Adipose tissue (tissue), 3 donors: ENCODE data around the gene CCL4. TPM values are rescaled to one million over a fixed set of nuclear protein-coding genes. Genes with fewer than 3 reads are reported as not detected.

Source experiments
- H3K27ac ChIP-seq: one replicate; pipeline ENCODE4 v1.5.1; 2013; ENCODE audit warnings: low read depth, low read length
- WGBS, 3 donors: extraction: QIAGEN DNeasy Blood & Tissue Kit; methylation state at CpG; one replicate each; pipeline ENCODE4 v1.1.7; 2013; 5-methylcytosine and 5-hydroxymethylcytosine counted together
- polyA plus RNA-seq, 3 donors: library from polyadenylated mRNA; stranded (reverse); fragments of 200-250 nt; gene quantifications; one replicate each; pipeline ENCODE4 v1.2.3, GENCODE V29; 2013
- donor health status: healthy with polysubstance abuse.
- donor health status: Bipolar disorder and iron deficiency.
- donor health status: healthy.

The CCL4 gene
- polyA plus RNA-seq, 3 donors = 0.84 to 9.4 (median 4.8) TPM

DNA sequence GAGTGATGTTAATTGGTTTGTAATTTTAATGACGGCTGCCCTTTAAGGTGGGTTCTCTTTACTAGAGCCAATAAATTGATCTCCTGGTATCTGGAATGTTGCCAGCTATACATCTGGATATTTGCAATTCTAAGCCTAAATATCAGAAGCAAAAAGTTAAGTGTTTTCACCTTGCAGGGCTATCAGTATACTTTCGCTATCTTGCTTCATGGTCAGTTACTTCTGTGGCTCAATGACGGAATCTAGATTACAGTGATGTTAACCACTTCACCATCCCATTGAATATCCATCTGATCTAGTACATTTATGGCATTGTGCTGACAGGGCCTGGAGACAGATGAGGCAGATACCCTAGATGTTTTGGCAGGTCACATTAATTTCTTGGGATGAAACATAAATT, 28.3 kb downstream of the CCL4 start:
- no peak overlapping the region for H3K27ac ChIP-seq
- 80 to 87% (median 82%) methylated on average over 3 of the region's 3 CpGs for WGBS, 3 donors

DNA sequence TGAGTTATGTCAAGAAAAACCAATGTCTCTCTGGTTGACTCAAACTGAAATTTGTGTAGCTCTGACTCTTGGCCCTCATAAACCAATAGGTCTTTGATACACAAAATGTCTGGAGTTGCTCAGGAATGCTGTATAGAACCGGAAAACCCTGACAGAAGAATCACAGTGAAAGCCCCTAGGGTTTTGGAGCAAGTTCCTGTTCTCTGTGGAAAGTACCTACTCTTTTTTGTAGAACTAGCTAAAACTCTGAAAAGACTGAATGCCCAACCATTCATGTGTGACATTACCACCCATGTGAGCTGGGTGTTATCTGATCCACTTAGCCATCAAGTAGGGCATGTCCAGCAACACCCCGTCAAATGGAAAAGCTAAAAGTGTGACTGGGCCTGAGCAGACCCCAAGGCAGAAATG, 28.8 kb downstream of the CCL4 start:
- WGBS, 3 donors = 81 to 86% (median 82%) methylated on average over 2 of the region's 2 CpGs
- H3K27ac ChIP-seq = no peak overlapping the region

DNA sequence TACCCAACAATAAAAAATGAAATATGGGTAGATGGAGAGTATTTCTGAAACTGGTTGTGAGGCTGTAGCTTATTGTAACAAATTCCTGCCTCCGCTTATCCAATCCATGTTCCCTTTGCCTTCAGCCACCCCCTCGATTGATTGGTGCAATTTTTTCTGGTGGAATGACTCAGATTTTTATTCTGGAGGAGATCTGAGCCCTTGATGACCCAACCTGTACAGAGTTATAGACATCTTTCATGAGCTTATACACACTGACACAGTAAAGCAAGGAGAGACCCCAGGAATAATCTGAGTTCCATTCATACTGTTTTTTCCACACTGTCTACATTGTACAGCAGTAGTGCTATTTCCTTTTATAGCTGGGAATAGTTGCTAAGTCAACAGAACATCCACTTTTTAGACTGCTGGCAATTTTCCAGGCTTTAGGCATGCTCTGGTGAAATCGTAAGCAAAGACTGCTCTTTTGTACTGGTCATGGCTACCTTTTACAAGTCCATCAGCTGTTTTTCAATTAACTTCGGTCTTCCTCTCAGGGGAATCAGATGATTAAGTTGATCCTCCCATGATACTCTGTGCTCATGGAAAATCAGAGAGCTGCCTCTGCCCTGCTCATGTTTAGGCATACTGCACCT, 30.1 kb downstream of the CCL4 start:
- WGBS, 3 donors = 37 to 54% (median 53%) methylated on average over 4 of the region's 4 CpGs
- no peak overlapping the region for H3K27ac ChIP-seq

DNA sequence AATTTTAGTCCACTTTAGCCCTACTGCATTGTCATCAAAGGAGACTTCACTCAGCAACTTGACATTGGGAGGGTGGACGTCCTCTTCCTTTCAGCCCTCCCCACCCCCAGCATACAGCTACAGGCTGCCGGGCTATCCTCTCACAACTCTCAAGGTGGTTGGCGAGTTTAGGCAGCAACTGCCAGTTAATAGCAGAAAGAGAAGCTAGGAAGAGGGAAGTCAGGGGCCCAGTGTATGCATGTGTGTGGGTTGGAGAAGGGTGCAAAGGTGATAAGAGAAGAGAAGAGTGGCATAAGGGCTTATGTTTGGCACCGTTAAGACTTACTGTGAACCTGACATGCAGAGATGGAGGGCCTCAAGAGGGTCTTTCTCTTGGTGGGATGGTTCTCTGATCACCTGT, 31.8 kb downstream of the CCL4 start:
- H3K27ac ChIP-seq = no peak overlapping the region
- WGBS, 3 donors = 59 to 81% (median 65%) methylated on average over 4 of the region's 4 CpGs

DNA sequence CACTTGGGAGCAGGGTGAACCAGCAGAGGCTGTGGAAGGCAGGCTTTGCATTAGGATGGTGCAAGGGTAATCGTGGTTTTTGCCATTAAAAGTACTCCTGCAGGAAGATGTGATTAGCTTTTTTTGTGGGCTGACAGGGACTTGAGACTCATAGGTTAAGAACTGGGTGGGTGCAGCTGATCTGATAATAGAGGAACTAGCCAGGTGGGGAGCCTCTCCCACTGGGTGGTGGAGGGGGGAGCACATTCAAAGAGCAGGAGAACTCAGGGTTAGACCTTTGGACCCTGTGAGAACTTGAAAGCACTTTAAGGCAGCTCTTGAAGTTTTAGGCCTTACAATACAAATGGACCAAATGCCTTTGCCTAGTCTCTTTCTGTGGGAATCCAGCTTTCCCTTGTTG, 32.4 kb downstream of the CCL4 start:
- WGBS, 3 donors = 41 to 87% (median 53%) methylated on average over 1 of the region's 1 CpG
- no peak overlapping the region for H3K27ac ChIP-seq

DNA sequence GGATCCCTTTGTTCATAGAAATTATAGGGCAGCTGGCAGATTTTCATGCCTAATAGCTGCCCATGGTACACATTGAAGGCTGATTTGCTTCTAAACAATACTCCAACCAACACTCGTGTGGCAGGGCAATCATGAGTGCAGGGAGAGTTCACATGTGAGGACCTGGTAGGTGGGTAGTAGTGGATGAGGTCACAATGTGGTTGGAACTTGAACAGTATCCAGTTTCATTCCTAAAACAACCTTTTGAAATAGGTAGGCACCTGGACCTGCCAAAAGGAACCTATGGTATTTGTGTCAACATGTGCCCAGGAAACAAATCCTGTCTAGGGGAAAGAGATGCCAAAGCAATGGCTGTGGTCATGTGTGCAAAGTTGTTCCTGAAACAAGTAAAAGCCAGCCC, 32.8 kb downstream of the CCL4 start:
- 79 to 85% (median 81%) methylated on average over 1 of the region's 1 CpG for WGBS, 3 donors
- no peak overlapping the region for H3K27ac ChIP-seq

DNA sequence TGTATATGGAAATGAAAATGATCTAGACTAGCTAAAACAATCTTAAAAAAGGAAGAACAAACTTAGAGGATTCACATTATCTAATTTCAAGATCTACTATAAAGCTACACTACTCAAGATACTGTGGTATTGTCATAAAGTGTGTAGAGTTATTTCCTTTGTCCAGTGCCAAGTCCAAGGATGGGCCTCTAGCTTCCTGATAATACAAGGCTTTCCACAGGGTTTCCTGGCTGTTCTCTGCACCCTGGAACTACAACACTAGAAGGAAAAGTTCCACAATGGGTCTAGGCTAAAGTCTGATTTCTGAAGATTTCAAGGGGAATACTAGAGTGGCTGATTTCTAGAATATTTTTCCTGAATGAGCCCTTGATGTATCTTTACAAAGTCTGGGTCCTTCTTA, 38.6 kb downstream of the CCL4 start:
- H3K27ac ChIP-seq = no peak overlapping the region

DNA sequence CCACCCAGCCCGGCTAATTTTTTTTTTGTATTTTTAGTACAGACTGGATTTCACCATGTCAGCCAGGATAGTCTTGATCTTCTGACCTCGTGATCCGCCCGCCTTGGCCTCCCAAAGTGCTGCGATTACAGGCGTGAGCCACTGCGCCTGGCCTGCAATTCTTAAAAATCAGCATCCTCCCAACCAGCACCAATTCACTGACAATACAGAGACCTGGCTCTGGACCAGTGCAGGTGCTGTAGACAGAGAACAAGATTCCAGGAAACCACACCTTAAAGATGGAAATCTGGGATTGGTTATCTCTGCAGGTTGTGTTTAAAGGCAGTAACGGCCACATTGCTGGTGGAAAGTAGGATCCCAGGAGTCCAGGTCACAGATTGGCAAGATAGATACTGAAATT, 39.2 kb downstream of the CCL4 start:
- WGBS, 3 donors = 87 to 93% (median 89%) methylated on average over 8 of the region's 8 CpGs
- H3K27ac ChIP-seq = no peak overlapping the region

DNA sequence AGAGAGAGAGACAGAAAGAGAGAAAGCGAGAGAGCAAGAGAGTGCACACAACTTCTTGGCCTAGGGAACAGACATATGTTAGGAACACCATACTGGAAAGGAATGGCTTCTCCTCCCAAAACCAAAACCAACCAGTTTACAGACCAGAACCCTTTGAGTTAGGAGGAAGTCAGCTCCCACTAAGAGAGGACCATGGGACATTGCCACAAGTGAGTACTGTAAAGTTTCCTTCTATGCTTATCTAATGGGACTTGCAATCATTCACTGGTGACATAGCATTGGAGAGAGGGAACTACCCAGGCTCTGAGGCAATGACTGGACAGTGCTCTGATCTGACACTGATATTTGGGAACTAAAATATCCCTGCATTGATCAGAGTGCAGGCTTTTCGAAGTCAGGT, 40.4 kb downstream of the CCL4 start:
- 89 to 93% (median 90%) methylated on average over 2 of the region's 2 CpGs for WGBS, 3 donors
- H3K27ac ChIP-seq = no peak overlapping the region

DNA sequence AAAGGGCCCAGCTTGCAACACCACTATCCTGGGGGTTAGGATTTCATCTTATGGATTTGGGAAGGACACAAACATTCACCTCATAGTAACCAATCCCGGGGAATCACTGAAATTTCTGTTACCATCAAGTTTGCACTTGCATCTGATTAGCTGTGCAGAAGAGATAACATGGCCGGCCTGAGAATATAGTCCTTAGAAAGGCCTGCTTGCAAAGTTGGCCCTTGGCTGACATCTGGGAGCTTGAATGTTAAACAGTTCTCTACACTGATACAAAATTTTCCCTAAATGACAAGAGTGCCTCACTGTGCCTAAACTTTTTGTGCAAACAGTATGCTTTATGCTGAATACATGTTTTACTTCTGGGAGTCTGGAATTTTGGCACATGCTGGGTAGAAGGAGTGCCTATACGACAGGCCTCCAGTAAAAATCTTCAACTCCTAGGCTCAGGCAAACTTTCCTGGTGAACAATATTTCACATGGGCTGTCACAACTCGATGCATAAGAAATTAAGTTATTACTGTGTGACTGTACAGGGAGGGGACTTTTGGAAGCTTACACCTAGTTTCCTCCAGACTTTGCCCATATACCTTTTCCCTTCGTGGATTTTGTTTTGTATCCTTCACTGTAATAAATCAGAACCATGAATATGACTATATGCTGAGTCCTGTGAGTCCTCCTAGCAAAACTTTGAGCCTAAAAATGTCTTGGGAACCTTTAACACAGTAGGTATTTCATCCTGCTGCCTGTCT, 41.5 kb downstream of the CCL4 start:
- H3K27ac ChIP-seq = no peak overlapping the region
- 65 to 81% (median 78%) methylated on average over 5 of the region's 5 CpGs for WGBS, 3 donors

DNA sequence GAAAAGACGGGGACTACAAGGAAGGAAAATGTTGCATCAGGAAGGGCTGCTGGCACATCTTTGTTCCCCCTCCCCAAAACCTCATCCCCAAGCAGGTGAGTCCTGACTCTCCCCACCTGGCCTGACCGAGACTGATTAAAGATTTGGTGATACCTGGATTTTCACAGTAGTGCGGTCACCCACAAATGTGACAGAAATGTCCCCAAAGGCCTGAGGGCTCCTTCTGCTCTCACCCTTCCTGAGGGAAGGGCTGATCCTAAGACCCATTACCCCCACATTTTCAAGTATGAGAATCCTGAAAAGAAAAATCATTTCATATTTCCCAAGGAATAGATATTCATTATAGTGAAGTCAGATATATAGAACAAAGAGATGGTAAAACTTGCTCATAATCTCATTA, 44.0 kb downstream of the CCL4 start:
- H3K27ac ChIP-seq = no peak overlapping the region
- WGBS, 3 donors = 58 to 88% (median 84%) methylated on average over 3 of the region's 3 CpGs

DNA sequence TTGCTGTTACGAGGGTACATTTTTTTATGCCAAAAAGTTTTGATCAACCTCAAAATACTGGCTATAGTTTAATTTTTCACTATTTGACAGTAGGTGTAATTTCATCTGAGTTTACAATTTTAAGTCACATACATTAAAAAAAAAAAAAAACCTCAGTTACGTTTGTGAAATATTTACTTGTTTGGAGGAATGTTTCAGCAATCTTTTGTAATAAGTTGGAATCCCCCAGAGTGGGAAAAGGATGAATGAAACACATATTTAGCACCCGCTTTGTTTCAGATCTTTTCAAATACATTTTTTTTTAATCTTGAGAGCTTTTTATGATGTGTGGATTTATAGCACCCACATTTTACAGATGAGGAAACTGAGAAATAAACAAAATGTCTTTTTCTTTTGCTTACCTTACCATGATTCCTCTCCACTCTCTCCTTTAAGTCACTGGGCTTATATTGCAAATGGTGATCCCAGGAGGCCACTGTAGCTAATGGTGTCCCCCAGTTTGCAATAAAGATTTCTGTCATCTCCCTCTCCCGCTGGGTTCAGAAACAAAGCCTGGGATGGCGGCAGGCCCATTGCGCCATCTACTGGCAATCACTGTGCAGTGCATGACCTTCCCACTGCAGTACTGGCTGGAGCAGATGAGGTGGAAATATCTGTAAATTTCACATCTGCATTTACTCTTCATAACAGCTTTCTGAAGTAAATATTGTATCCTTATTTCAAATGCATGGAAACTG, 45.1 kb downstream of the CCL4 start:
- no peak overlapping the region for H3K27ac ChIP-seq
- 32 to 39% (median 36%) methylated on average over 6 of the region's 6 CpGs for WGBS, 3 donors

DNA sequence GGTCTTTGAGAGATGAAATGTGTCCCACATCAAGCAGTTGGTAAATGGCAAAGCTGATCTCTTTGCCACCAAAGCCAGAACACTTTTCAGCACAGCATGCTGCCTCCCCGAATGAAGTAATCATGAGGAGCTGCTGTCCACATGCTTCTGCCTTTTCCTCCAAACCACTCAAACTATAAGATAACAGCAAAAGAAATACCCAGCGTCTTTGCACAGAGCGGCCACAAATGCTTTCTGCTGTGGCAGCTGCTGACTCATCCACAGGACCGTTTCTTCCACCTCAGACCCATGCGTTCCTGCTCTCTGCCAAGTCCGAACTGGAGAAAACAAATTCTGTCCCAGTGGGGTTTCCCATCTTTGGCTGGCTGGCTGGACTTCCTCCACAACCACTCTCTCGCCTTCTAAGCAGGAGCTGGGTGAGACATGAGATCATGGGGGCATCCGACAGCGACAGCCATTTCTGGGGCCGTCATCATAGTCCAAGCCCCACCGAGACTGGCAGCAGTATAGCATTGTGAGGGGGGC, 45.7 kb downstream of the CCL4 start:
- WGBS, 3 donors = 33 to 58% (median 37%) methylated on average over 11 of the region's 11 CpGs
- no peak overlapping the region for H3K27ac ChIP-seq

DNA sequence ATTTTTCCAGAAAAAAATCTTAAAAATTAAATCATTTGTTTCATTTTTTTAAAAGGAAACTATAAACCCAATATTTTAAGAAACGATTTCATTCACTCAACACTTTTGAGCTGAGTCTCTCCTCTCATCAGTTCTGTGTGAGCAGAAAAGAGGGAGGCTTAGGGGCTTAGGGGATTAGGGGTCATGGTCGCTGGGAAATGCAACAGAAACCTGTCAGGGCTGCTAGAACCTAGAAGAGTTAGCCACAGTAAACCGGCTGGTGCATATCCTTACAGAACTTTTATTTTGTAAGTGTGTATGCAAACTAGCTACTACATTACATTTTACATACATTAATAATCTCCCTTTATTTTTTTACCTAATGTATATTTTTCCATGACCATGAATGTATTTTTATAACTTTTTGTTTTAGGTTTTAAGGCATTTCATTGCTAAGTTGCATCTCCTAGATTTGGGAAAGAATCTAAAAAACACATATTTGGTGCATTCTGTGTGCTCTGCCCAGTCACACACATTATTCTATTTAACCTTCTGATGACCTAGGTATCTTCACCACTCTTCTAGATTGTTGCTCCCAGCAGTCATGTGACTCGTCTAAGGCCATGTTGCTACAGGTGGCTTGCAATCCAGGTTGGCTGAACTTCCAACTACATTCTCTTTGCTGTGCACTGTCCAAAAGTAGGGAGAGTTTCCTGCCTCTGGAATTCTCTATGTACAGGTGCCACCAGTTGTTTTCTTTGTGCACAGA, 48.4 kb downstream of the CCL4 start:
- H3K27ac ChIP-seq = no peak overlapping the region
- 50 to 77% (median 76%) methylated on average over 4 of the region's 4 CpGs for WGBS, 3 donors

DNA sequence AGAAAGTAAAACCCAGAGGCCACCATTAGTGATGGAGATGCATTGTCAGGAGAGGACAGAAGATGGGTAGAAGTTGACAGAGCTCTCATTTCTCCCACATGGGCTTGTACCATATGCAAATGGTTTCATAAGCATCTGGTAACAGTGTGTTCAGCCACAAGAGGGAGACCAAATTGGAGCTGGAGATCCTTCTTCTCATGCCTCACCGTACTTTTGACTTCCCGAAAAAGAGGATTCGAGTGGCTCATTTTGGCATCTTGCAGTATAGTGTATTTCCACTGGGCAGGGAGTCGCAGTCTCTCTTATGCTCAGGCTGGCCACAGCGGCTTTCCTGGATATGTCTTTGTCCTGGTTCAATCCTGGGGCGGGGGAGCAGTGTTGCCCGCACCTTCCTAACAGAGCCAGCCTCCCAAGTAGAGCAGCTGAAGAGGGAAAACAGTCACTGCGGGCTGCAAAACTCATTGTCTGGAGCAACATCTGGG, 49.1 kb downstream of the CCL4 start:
- WGBS, 3 donors = 86 to 90% (median 88%) methylated on average over 8 of the region's 8 CpGs

DNA sequence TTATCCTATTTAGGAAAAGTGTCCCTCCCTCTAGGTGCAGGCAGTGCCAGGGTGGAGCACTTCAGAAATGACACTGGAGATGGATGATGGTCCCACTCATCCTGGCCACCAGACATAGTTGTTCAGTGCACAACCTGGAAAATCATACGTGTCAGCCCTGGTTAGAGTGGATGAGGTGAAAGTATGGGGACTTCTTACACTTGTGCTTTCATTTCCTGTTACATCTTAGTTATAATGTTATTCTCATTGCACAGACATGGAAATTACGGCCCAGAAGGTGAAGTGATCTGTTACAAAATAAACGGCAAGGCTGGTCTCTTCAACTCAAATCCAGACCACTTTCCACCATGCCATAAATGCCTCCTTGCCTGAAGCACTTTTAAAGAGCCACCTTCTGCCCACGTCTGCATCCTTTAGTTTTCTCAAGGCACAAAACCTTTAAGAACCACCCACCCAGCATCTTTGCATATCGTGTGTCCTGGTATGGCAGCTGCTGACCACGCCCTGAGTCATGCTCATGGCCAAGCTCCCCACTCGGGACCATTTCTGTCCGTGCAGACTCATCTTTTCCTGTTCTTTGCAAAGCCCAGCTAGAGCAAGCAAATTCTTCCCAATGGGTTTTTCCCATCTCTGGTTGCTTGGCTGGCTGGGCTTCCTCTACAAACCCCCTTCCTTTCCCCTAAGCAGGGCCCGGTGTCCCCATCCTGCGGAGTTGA, 50.4 kb downstream of the CCL4 start:
- H3K27ac ChIP-seq = no peak overlapping the region
- WGBS, 3 donors = 64 to 72% (median 67%) methylated on average over 10 of the region's 10 CpGs

More for the DNA sequence above, 49.1 kb downstream of the CCL4 start:
- H3K27ac ChIP-seq = no peak overlapping the region
